ENCODE results near the gene ITPR1. TPM values are rescaled to one million over a fixed set of nuclear protein-coding genes. Genes with fewer than 3 reads are reported as not detected.

Gene ITPR1
- total and polyA plus RNA-seq, 10 of the 15 experiments (the other 5 are each of a cell fraction or from before 2014, with no cell fraction given) = 12.2 to 239 (median 28.4) TPM

GRCh38 chr3:4741404-4742307 lies 248.5 kb downstream of the ITPR1 start:
- Histone ChIP-seq H3K9me3 (replicated peaks; ENCODE audit: control insufficient read depth, insufficient read depth, low read length) (no peaks in the 10 kb centered on the region), H3K4me3 (no peak overlapping the region), H3K4me2 (ENCODE audit: control insufficient read depth, insufficient read depth) (no peak overlapping the region), H3K79me2 (ENCODE audit: control insufficient read depth, insufficient read depth, low read length) (no peaks in the 10 kb centered on the region), H2AFZ (ENCODE audit: control insufficient read depth, low read depth, low read length) (no peak overlapping the region), H3K4me1 (ENCODE audit: control insufficient read depth, insufficient read depth, low read length) (peaks cover 3% of the 10 kb centered on the region; the same call in 1 of the 2 replicates), H3K27ac (ENCODE audit: control insufficient read depth, insufficient read depth) (no peak overlapping the region), H3K27me3 (replicated peaks in 1 of 2; ENCODE audit: control insufficient read depth in 2 of 2, insufficient read depth in 2 of 2, low read length in 1 of 2) (no peaks in the 10 kb centered on the region), H3K9ac (ENCODE audit: control insufficient read depth, insufficient read depth, low read length) (no peak overlapping the region), H4K20me1 (ENCODE audit: control insufficient read depth, insufficient read depth) (no peaks in the 10 kb centered on the region), H3K36me3 (ENCODE audit: control insufficient read depth in 2 of 2, insufficient read depth in 2 of 2, low read length in 1 of 2) (peaks cover 6 to 13% of the 10 kb centered on the region in 2 experiments; a peak in 3 of 4 replicates)
- CTCF ChIA-PET = no interaction called here
- ATAC-seq (no peak), DNase-seq (ENCODE audit: low read depth, low spot score) (no peak), FAIRE-seq (no peak)
- SMC1A ChIA-PET (ENCODE audit: uncharacterized antibody, unreplicated experiment) = interaction anchor here (1.8 kb wide), 1 partner anchor 7 kb away, joined by 6 read pairs; no protein-coding TSS in a partner anchor
- RAD21 ChIA-PET (ENCODE audit: unreplicated experiment) = no interaction called here
- POLR2A ChIA-PET = interaction anchor here (0.8 kb wide), 1 partner anchor 12 kb away, joined by 3 read pairs; no protein-coding TSS in a partner anchor
- in situ Hi-C loops (cut with MboI) (no loop called here), intact Hi-C loops (cut with micrococcal nuclease; ENCODE audit: unreplicated experiment) (no loop called here)
- TF ChIP-seq REST (IDR thresholded peaks at IDR 0.05; ENCODE audit: low read depth, low read length) (no peak), SKIL (IDR thresholded peaks at IDR 0.05; ENCODE audit: low read depth, poor library complexity, severe bottlenecking) (no peak), FOXK2 (IDR thresholded peaks at IDR 0.05) (no peak), RAD21 (IDR thresholded peaks at IDR 0.05; ENCODE audit: insufficient read depth, low read depth, low read length) (no peak), NFYA (IDR thresholded peaks at IDR 0.05; ENCODE audit: borderline replicate concordance, low read depth, low read length) (no peak), CTCF (IDR thresholded peaks at IDR 0.05 in 2 of 3, conservative IDR thresholded peaks at IDR 0.05 in 1 of 3; ENCODE audit: control insufficient read depth in 2 of 3, extremely low read depth in 1 of 3, insufficient read depth in 1 of 3, low read depth in 3 of 3, low read length in 3 of 3) (no peak), FOS (IDR thresholded peaks at IDR 0.05; ENCODE audit: borderline replicate concordance, extremely low read depth, insufficient read length) (no peak), USF2 (IDR thresholded peaks at IDR 0.05; ENCODE audit: borderline replicate concordance, low read depth, low read length) (no peak), SUZ12 (IDR thresholded peaks at IDR 0.05; ENCODE audit: unreplicated experiment) (no peak)
- WGBS (ENCODE audit: insufficient coverage, insufficient replicate concordance, low lambda C conversion rate, missing lambda C conversion rate) = 81% methylated on average over 13 of the region's 14 CpGs
- BruUV-seq (replicated peaks) = no TSS peak

All from GM12878 (cell line).